Glomerular endothelial cell (primary cell): ENCODE results near the gene VRK3. TPM values are rescaled to one million over a fixed set of nuclear protein-coding genes. Genes with fewer than 3 reads are reported as not detected.
"Not testable (repeated sequence)": the region's sequence is repeated elsewhere in the genome, so short reads cannot be mapped to it uniquely, and the experiment has no call there.

Experiments
- DNase-seq: peaks from one replicate; pipeline ENCODE4 v3.0.0-alpha.2; 2011; ENCODE audit warnings: low read depth, low spot score; ENCODE audit errors: extremely low read depth
- total RNA-seq: library from RNA; depleted of rRNA; stranded (reverse); fragments of >200 nt; gene quantifications from 2 replicates; pipeline ENCODE4 v1.2.3, GENCODE V29; 2015

VRK3 gene
- total RNA-seq, 1 donor from 2014 or later: 36.6 TPM

DNA sequence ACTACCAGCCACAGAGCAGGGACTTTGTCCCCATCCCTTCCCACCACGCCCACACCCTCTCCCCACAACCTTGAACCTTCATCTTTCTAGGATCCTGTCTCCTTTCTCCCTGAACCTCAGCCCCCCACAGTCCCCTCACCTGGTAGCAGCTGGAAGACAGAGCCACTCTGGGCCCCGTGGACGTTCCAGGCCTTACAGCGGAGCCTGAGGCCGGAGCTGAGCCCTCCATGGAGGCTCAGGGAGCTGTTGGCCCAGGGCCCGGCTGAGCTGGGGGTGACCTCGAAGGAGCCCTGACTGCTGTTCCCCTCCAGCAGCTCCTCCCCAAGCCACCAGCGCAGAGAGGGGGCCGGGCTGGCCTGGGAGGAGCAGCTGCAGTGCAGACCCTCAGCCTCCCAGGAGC, 67.0 kb downstream of the VRK3 start:
- not testable (repeated sequence) for DNase-seq

DNA sequence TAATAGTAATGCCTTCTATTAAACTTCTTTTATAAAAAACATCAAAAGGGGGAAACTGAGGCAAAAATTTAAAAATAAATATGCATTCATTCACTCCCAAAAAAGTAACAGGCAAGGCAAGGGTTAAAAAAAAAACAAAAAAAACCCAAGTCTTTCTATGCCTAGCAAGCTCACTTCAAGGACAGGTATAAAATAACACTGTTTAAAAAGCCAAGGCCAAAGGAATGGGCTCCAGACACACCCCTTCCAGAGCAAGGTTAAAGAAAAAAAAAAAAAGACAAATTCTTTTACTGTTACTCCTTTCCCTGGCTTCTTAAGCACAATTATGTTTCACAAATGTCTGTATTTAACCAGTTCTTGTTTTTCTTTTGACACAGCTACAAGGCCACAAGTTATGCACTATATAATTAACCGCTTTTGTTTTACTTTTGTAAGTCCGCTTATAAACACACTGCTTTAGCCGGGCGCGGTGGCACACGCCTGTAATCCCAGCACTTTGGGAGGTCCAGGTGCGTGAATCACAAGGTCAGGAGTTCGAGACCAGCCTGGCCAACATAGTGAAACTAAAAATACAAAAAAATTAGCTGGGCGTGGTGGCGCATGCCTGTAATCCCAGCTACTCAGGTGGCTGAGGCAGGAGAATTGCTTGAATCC, 67.8 kb downstream of the VRK3 start:
- no peak for DNase-seq

DNA sequence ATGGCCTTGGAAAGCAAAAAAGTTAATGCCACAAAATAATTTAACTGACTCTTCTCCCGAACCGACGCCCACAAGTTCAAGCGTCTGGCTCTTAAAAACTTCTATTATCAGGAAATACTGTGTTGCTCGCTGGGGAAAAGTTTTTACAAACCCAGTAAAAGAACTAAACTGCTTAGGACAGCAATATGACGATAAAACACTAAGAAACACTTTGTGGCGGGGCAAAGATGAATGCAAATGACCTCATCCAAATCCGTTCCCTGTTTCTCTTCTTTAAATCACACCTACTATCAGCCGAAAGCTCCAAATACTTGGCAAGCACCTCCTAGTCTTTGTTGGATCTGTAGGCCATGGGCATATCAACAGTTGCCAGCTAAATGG, 69.1 kb downstream of the VRK3 start:
- DNase-seq: no peak

- no peak for DNase-seq
Observed at GRCh38 chr19:49954933-49955332, 70.2 kb downstream of the VRK3 start.

DNA sequence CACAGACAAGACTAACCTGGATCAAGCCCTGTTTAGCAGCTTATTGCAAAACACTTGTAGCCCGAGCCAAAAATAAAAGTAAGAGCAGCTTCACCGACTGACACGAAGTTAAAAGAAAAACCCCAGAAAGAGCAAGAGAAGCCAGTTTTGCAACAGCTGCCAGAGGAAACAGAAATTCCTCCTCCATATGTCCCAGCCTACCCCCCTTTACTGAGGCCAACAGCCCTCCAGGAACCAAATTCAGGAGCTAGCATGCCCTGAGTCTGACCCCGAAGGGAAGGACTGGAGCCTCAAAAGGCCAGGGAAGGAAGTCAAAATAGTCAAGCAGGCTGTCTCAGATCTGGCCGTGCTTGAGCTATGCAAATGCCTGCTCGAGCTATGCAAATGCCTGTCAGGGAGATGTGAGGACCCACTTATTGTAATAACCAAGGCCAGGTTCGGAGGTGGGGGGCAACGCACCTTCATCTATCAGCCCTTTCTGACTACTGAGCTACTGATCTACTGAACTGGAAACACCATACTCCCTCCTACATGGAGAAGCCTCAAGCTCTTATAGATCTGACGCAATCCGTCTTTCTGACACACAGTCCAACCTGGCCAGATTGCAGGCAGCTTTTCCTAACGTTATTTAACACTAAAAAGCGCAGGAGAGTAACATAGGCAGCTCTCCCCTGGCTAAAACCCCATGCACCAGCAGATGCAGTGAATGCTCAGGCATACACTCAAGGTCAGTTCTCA, 70.9 kb downstream of the VRK3 start:
- no peak for DNase-seq

DNA sequence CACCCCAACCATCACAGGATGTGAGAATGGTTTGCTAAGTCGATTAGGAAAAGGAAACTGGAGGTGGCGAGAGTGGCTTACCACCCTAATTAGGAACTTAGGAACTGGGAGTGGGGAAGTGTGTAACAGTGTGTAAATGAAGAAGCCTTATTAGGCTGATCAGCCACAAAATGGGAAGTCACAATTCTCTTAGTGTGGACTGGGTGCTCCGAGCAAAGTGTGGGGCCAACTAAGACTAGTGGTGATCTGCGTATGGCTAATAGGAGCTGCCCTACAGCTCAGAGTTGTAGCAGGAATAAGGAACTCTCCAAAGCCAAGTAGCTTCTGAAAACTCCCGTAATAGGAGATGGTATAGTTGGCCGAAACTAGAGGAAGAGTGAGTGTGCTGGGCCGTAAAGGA, 71.8 kb downstream of the VRK3 start:
- DNase-seq: no peak

DNA sequence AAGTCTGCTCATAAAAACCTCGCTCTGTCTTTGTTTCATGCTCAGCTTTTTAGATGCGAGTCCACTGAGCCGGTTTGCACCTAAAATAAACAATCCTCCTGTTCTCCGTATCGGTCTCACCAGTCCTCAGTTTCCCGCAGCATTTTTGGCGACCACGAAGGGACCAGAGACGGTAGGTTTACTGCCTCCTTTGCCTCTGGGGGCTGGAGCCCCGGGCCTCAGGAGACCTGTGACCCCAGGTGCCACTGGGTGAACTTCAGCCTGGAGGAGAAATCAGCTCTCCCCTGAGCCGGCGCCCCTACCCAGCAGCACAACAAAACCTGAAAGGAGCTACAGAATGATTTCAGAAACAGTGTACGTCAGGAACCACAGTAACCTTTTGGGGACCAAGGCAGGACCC, 72.3 kb downstream of the VRK3 start:
- no peak for DNase-seq

DNA sequence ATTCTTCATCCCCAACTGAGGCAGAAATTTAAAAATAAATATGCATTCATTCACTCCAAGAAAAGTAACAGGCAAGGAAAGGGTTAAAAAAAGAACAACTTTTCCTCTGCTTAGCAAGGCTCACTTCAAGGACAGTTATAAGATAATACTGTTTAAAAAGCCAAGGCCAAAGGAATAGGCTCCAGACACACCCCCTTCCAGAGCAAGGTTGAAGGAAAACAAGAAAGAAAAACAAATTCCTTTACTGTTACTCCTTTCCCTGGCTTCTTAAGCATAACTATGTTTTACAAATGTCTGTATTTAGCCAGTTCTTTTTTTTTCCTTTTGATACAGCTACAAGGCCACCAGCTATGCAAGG, 72.7 kb downstream of the VRK3 start:
- DNase-seq: no peak

DNA sequence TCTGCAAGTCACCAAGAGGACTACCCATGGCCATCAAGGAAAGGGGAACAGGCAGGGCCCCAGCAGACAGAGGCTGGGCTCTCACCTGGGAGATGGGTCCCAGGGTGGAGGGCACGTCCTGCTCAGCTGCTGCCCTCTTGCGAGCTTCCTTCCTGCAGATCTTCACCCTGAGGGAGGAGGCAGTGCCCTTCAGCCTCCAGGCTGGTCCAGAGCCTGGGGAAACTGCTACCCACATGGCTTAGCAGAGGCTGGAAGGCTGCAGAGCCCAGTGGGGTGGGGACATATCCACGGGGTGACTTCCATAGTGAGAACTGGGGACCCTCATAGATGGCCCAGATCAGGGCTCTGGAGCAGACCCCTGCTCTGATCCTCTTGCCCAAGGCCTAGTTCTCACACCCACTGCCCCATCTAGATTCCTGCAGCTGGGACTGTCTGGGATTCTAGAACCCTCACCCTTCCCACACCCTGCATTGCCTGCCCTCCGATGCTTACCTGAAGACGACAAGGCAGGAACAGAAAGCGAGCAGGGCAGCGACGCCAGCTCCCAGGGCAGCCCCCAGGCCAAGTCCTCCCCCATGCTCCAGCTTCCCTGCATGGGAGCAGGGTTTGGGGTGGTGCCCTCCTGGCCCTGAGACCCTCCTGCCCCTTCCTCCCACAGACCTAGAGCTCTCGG, 73.2 kb downstream of the VRK3 start:
- no peak for DNase-seq

- no peak for DNase-seq
Observed at GRCh38 chr19:49950956-49951526, 74.1 kb downstream of the VRK3 start.

- DNase-seq: no peak
Observed at GRCh38 chr19:49950590-49950948, 74.6 kb downstream of the VRK3 start.

- no peak for DNase-seq
Observed at GRCh38 chr19:49949742-49950589, 75.2 kb downstream of the VRK3 start.

DNA sequence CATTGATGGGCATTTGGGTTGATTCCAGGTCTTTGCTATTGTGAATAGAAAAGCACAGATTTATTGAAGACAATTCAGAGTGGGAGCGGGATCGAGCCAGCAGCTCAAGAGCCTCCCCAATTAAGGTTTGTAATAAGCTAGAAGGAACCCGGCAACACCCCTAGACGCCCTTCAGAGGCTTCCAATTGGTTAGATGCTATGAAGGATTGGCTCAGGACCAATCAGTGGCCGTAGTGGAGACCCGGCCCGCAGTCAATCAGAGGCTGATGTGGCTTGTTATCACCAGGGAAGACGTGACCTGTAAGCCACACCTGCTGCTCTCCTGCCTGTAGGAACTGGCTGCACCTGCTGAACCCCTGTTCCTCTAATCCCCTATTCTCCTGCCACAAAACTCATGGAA, 78.8 kb downstream of the VRK3 start:
- no peak for DNase-seq

DNA sequence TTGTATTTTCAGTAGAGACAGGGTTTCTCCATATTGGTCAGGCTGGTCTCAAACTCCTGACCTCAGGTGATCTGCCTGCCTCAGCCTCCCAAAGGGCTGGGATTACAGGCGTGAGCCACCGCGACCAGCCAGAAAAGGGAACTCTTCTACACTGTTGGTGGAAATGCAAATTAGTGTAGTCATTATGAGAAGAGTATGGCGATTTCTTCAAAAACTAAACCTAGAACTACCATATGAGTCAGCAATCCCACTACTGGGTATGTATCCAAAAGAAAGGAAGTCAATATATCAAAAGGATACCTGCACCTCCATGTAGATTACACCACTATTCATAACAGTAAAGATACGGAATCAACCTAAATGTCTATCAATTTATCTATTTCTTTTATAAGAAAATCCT, 80.6 kb downstream of the VRK3 start:
- DNase-seq: not testable (repeated sequence)

GRCh38 chr19:49940482-49940791, 84.7 kb downstream of the VRK3 start:
- no peak for DNase-seq

DNA sequence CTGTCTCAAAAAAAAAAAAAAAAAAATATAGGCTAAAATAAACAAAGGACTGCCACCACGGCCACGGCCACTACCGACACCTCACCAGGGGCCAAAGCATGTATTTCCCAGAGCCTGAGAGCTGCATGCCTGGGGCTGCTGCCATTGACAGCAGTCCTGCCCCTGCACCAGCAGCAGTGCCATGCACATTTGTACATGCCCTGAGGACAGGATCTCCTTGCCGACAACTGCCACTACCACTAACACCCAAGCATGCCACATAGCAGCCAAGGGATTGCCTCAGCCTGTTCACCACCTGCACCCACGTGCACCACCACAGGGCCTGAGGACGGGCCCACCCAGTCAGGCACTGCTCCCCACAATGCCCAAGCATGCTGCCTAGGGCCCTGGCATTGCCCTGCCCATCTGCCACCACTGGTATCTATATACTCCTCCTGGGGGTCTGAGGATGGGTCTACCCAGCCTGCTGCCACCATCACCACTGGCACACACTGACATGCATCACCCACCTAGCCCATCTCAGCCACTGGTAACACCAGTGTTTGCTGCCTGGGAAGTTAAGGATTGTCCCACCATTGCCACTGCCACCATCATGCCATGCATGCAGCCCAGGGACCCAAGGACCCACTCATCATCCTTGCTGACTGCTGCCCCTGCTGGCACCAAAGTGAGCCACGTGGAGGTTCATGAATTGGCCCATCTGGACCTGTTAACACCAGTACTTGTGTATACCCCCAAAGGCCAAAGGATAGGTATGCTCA, 85.3 kb downstream of the VRK3 start:
- no peak for DNase-seq

- no peak for DNase-seq
Observed at GRCh38 chr19:49938662-49939061, 86.5 kb downstream of the VRK3 start.

DNA sequence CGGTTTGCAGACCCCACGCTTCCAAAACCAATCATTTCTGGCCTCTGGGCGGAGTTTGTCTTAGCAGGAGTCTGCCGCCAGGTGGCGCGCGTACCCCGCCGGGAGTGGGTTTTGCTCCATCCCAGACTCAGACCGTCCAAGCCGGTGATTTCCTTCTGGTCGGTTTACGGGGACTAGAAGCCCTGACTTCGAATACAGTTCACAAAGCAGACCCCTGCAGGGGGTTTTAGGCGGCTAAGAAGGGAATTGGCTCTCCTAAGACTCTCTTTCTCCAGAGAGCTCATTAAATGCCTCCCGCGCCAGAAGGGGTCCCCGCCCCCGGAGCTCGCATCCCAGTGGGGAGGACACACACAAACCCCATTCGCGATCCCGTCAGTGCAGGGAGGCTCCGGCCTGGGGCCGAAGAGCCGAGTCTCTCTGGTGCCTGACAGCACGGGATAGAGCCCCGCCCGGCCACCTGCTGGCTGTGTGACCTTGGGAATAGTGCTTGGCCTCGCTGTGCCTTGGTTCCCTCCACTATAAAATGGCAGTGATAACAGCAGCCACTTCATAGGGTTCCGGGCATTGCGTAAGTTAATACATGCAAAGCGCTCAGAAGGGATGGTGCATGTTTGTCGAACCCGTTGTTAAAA, 87.3 kb downstream of the VRK3 start:
- no peak for DNase-seq

- no peak for DNase-seq
Observed at GRCh38 chr19:49936549-49936948, 88.6 kb downstream of the VRK3 start.

GRCh38 chr19:49933643-49934042, 91.5 kb downstream of the VRK3 start:
- no peak for DNase-seq
